ENCODE results near the gene PABPC1L.

The PABPC1L gene

DNA sequence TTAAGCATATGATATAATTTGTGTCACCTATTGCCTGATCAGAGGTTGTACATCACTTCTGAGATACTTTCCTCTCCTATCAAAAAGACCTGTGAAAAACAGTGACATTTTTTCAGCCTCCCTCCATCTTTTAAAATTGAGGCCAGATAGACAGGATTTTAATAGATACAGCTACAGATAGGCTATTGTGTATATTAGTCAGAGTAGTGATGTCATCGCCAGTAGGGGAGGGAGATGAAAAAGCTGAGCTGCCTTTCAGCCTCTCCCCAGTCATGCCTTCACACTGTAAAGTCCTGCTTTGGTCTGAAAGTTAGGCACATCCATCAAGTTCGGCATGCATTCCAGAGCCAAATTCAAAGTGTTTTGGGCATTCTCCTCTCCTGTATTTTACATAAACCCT, 7.9 kb upstream of the PABPC1L start:
- DNase-seq = no peak

DNA sequence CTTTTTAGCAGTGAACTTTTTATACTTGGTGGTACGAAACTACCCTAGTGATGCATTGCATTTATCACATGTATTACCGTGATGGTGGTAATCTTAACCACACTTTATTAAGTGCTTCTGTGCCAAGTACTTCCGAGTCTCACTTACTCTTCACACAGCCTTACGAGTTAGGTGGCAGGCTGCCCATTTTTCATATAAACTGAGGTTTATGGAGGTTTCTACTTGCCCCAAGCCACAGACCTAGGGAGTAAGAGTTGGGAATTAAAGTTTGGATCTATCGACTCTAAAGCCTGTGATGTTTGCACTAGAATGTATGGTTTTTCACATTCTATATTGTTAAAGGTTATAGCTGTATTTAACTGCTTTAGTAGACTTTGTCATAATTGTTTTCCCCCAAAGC, 5.5 kb upstream of the PABPC1L start:
- no peak for DNase-seq

DNA sequence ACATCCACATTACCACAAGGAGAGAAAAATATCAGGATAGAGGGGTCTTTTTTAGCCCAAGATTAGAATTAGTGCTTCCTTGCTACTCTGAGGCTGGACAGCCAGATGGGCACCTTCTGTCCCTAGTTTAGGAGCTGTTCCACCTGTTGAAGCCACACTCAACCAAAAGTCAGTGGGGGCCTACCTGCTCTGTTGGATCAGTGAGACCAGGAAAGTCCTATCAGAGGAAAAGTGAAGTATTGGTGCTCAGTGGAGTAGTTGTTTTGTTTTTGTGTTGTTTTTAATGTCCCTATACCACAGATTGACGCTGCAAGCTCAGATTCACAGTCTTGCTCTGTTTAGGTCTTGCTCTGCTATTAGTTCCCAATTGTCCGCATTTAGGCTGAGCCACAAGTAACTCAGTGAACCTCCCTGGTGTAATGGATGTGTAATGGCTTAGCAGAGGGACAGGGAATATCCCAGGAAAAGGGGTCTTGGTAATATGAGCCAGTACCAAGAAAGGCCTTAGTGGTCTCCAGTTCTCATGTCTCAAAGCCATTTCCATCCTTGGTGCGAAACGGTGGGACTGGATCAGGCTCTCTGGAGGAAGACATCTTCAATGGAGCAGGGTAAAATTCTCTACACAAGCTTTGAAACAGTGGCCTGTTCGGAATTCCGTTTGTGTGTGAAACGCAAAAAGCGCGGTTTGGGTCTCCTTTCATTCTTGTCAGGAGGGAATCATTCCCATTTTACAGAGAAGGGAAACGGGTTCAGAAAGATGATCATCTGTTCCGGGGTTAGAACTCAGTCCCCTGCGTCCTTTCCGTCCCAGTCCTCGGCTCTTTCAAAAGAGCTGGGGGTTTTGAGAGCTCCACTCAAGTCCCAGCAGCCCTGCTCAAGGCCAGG, 631 bp upstream of the PABPC1L start:
- no peak for DNase-seq

DNA sequence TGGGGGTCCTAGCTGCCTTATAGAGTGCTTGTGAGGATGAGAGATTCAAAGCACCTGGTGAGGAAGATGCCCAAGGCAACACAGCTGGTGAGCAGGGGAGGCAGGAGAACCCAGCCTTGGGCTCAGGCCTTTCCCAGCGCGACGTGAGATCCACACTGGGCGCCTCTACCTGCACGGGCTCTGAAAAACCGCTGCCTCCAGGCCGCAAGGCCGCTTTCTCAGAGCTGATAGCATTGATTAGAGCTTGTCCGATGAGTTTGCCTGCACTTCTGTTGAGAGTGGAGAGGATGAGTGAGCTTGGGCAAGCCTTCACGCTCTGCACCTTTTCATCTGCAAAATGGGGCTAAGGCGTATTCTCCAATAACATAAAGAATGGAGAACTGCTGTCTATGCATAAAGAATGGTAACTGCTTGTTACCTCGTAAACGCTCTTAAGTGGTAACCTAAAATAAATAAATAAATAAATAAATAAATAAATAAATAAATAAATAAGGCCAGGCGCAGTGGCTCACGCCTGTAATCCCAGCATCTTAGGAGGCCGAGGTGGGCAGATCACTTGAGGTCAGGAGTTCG, 916 bp downstream of the PABPC1L start:
- DNase-seq = no peak

DNA sequence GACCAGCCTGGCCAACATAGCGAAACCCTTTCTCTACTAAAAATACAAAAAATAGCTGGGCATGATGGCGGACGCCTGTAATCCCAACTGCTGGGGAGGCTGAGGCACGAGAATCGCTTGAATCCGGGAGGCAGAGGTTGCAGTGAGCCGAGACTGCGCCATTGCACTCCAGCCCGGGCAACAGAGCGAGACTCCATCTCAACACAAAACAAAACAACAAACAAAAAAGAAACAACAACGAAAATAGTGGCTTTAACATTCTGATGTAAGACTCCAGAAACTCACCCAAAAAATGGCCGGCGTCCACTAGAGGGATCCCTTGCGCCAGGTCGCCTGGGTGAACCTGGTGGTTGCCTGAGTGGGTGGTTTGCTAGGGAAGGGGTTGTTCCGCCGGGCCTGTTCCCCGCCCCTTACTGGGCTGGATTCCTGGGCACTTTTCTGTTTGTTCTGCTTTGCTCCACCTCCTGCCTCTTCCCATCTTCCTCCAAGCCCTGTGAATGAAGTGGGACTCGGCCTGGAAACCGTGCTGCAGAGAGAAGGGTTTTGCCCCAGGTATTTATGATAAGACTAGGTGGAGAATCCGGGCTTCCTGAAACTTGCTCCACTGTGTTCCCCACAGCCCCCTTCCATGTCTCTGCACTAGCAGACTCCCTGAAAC, 1.5 kb downstream of the PABPC1L start:
- peak; percentile 27 for DNase-seq

DNA sequence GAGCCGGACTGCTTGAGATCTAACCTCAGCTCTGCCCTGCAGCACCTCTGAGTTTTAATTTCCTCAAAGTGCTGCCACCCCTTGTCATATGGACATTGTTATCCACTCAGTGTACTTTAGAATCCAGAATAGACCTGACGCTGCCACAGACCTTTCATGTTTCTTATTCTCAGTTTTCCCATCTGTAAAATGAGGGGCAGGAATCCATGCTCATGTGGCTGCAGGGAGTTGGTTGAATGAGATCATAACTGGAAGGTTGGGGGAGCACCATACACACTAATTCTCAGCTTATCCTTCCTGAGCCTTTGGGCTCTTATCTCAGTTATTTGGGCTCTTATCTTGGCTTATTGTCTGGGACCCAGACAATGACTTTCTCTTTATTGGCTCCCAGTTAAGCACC, 2.3 kb downstream of the PABPC1L start:
- DNase-seq = no peak

DNA sequence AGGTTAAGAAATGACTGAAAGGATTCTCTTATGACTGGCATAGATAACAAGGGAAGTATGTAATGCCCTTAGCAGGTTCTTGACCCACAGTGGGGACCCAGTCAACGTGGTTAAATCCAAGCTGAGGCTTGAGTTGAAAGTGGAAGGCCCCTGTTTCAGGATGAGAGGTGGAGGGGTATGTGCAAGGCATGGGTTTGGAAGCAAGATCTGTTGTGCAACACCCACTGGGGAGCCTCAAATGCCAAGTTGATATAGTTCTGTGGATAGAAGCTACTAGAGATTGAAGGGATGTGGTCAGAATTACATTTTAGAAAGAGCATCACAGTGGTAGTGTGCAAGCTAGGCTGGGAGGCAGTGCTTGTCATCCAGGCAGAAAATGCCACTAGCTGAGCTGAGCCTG, 5.1 kb downstream of the PABPC1L start:
- DNase-seq = no peak

DNA sequence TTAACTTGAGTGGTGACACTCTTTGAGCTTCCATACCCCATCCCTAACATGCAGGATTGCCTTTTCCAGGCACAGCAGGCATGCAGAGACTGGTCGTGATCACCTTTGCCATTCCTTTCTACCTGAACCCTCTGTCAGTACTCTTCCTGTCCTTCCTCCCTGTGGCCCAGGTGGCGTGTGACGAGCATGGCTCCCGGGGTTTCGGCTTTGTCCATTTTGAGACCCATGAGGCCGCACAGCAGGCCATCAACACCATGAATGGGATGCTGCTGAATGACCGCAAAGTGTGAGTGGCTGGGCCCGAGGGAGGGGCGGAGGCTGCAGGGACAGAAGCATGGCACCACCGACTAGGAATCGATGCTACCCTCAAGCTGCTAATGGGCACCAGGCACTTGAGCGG, 6.7 kb downstream of the PABPC1L start:
- DNase-seq = no peak

DNA sequence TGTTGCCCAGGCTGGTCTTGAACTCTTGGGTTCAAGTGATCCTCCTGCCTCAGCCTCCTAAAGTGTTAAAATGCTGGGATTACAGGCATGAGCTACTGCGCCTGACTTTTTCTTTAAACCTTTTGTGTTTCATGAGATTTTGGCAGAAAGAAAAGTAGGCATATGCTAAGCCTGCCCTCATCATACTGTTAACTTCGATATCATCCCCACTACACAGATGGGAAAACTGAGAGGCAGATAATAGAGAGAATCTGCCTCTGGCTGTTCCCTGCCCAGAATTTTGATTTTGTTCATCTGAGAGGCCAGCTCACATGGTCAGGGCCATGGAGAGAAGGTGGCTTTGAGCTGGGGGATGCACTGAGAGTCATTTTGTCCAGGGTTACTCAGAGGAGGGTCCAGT, 7.5 kb downstream of the PABPC1L start:
- DNase-seq = no peak

DNA sequence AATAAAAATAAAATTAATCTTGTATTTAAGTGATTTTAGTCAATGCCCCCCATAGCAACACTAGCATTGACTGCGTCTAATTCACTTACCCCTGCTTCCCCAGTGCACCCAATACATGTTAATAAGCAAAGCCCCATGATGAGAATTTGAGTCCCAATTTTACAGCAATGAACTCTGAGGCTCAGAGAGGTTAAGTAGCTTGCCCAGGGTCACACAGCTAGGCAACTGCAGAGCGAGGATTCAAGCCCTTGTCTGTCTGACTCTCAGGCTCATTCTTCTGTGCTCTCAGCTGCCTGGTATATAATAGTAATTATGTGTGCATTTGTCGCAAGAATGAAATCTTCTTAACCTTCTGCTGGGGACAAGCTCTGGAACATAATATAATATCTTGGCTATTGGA, 8.5 kb downstream of the PABPC1L start:
- DNase-seq = no peak

DNA sequence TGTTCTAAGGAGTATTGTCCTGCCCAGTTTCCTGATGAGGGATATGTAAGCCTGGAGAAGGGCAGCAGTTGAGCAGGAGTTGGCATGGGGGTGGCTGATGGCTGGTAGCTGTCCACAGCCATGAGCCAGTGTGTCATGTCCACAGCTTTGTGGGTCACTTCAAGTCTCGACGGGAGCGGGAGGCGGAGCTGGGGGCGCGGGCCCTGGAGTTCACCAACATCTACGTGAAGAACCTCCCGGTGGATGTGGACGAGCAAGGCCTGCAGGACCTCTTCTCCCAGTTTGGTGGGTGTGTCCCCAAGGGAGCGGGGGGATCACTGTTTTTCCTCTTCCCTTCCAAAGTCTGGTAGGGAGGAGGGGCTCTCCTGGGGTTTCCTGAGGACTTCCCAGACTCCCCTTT, 8.9 kb downstream of the PABPC1L start:
- DNase-seq = no peak

DNA sequence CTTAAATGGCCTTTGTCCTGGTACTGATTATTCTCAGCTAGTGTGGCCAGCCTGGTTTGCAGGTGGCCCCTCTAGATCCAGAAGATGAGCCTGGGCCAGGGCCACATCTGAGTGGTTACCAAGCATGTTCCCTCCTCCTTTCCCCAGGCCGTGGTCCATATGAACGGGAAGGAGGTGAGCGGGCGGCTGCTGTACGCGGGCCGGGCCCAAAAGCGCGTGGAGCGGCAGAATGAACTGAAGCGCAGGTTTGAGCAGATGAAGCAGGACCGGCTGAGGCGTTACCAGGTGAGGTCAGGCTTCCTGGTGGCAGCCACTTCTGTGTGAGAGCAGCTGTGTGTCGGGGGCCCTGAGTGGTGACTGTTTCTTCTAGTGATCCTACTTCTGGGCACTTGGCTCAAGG, 11.6 kb downstream of the PABPC1L start:
- no peak for DNase-seq

DNA sequence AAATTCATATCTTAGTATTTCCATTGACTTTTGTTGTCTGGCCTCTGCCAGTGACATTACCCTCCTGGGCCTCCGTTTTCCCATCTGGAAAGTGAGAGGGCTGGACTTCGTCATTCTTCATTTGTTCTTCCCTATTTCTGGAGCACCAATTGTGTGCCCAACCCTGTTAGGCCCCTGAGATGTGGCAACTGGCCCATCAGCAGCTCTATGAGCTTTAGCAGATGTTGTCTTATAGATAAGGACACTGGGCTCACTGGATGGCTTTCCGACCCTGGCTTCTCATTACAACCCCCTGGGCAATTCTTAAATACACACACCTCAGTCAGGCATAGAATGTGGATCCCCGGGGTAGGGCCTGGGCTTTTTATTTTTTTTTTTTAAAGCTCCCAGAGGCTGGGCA, 14.7 kb downstream of the PABPC1L start:
- DNase-seq = no peak

DNA sequence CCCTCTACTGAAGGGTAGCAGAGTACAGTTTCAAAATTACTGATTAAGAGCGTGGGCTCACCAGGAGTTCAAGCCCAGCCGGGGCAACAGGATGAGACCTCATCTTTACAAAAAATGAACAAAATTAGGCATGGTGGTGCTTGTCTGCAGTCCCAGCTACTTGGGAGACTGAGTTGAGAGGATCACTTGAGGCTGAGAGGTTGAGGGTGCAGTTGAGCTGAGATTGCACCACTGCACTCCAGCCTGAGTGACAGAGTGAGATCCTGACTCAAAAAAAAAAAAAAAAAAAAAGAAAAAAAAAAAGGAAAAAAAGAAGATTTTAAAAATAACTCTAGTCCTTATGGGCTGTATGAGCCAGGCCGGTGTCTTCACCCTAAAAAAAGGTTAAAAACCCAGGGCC, 18.7 kb downstream of the PABPC1L start:
- no peak for DNase-seq

DNA sequence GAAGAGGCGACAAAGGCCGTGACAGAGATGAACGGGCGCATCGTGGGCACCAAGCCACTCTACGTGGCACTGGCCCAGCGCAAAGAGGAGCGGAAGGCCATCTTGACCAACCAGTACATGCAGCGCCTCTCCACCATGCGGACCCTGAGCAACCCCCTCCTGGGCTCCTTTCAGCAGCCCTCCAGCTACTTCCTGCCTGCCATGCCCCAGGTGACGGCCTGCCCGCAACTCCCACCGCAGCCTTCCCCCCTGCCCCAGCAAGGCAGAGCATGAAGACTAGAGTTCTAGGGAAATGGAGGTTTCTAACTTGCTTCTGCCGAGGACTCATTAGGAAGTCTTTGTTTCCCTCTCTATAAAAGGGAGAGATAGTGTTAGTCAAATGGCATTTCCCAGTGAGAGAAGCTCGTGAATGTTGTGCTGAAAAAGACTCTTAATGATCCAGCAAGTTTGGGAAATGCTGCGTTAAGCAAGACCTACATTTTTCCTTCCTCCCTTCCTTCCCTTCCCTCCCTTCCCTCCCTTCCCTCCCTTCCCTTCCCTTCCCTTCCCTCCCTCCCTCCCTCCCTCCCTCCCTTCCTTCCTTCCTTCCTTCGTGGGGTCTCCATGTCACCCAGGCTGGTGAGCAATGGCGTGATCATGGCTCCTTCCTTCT, 20.8 kb downstream of the PABPC1L start:
- no peak for DNase-seq

DNA sequence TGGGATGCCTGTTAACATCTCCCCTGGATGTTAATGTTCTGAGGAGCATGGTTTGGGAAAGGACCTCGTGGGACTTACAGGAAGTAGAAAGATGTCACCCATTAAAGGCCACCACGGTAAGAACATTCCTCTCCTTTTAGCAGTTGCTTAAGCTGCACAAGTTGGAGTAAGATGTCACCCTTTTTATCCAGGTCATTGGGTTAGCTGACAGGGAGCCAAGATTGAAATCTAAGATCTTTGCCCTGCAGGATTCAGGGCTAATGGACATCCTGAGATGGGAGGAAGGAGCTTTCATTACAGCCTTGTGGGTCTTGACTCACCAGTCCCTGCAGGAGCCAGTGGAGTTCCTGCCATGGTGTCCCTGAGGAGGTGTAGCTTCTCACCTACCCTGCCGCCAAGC, 22.1 kb downstream of the PABPC1L start:
- DNase-seq = no peak

DNA sequence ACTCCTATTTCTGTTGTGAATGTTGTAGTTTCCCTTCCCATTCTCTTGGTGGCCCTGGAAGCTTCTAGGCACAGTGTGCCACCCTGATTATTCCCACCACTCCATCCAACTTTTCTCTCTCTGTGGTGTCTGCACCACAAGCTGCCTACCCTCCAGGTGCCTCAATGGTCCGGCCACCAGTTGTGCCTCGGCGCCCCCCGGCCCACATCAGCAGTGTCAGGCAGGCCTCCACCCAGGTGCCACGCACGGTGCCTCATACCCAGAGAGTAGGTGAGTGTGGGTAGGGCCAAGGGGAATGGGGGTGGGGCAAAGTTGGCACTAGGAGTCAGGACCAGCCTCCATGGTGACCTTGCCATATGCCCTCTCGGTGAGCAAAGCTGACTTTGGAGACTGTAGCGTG, 23.1 kb downstream of the PABPC1L start:
- no peak for DNase-seq

DNA sequence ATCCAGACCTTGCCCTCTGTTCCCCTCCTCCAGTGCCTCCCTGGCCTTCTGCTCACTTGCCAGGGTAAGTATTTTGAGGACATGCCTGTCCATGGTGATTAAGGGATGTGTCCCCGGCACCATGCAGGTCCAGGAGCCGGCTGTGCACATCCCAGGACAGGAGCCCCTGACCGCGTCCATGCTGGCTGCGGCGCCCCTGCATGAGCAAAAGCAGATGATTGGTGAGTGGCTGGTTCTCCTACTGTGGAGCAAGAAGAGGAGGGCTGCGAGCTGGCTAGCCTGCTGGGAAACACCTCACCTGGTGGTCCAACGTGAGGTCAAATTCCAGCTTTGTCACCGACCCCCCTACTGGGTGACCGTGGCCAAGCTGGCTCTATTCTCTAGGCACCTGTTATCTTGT, 26.6 kb downstream of the PABPC1L start:
- DNase-seq = no peak

DNA sequence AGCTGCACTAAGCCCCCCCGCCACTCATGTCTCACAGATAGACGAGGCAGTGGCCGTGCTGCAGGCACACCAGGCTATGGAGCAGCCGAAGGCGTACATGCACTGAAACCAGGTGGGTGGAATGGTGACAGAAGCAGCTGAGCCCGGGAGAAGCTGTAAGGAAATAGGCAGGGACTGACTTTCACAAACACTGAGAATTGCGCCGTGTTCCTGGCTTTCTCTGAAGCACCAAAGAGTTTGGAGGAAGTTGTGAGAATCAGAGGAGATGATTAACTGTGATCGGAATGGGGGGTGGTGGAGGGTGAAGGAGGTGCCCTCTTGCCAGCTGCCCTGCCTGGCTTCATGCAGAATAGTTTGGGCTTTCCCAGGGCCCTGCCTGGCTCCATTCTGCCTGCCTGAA, 28.8 kb downstream of the PABPC1L start:
- no peak for DNase-seq

DNA sequence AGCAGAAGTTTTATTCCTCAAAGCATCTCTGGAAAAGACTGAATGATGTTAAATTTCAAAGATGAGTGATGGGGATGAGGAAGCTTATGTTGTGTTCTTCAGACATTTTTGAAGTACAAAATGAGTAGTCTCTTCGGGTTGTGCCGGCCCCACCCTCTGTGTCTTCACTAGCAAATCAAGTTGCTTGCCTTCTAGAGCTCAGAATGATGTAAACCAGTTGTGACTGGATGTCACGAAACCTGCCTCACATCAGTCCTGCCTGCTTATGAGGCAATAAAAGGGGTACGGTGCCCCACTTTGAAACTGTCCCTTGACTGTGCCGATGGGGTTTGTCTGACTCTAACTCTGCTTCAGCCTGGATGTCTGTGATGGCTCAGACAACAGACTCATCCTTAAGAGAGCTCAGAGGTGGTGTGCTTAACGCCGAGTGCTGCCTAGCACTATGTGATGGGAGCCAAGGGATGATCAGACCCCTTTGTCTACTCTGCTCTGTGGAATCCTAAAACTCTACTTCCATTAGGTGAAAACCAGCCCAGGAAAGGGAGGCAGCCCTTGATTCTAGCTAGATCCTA, 31.3 kb downstream of the PABPC1L start:
- no peak for DNase-seq

DNA sequence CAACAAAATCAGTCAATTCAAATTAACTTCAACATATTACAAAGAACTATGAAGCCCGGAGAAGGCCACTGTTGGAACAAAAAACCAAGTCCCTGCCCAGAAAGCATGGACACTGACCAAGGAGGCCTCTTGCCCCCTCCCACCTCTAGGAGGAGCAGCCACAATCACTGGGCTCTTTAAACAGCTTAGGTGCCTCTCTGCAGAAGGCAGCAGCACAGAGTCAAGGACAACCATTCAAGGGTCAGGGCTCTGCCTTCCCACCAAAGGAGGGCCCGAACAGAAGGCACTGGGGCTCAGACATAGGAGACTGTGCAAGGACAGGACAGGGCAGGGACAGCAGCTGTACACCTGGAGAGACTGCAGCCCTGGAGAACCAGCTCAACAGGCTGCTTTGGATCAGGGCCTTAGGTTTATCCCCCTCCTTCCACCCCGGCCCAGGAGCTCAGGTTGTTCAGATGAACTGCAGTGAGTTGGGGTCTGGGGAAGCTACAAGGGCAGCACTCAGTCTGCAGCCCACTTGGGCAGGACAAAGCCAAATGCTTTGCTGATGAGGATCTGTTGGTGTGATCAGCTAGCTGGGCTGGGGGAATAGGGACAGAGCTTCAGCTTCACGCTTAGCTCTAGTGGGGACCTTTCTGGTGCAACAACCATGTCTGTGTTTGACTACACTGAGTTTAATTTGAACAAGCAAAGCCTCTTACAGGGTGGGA, 32.6 kb downstream of the PABPC1L start:
- no peak for DNase-seq

DNA sequence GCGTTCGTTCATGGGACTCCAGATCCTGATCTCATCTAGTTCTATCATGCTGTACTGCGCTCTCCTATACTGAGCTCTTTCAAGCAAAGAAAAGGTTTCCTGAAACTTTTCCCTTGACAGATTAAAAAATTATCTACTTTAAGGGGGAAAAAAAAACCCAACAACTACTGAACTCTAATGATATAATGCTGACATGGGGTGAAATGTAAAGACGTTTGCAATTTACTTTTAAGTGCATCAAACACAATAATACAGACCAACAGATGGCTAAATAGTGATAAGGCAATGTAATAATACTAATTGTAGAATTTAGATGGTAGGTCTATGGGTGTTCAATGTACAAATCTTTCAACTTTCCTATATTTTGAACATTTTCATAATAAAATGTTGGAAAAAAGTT, 34.0 kb downstream of the PABPC1L start:
- DNase-seq = no peak

DNA sequence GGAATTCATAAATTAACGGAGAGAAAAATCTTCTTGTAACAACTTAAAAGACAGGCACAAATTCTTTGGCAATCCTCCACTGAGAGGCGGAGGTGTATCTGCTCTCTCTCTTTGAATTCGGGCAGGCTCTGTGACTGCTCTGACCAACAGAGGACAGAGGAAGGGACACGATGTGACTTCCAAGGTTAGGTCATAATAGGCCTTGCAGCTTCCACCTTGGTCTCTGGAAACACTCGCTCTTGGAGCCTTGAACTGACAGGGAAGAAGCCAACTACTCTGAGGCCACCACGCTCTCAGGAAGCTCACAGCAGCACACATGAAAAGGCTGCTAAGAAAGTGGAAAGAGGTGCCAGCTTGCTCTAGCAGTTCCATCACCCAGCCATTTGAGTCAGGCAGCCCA, 35.4 kb downstream of the PABPC1L start:
- no peak for DNase-seq

Measured in activated CD4-positive, alpha-beta T cell treated with anti-CD3 and anti-CD28 coated beads for 1 hour (primary cell).